MM.1S (cell line): Measurements from ENCODE around the gene ELOF1.
A peak's percentile ranks its signal among the peaks of the same experiment; 100 is the strongest.

ENCODE experiments used
- DNase-seq: peaks from one replicate; pipeline ENCODE4 v3.0.0-alpha.2; 2015
- H2AFZ ChIP-seq: fragments of 300-600 bp; sonication (generic); 2 replicates; pipeline ENCODE4 v1.6.0; 2016; ENCODE audit warnings: antibody characterized with exemption, low read length
- H3F3A ChIP-seq: fragments of 300-600 bp; sonication (generic); 2 replicates; pipeline ENCODE4 v1.6.1; 2016; ENCODE audit warnings: mild to moderate bottlenecking, antibody characterized with exemption, low read length, moderate library complexity, mixed read lengths; ENCODE audit not compliant: insufficient read depth
- H3K27ac ChIP-seq: fragments of 300-600 bp; sonication (generic); 2 replicates; pipeline ENCODE4 v1.5.1; 2016; ENCODE audit warnings: mild to moderate bottlenecking, low read length
- H3K27me3 ChIP-seq: fragments of 300-600 bp; sonication (generic); replicated peaks from 2 replicates; pipeline ENCODE4 v1.6.0; 2016; ENCODE audit warnings: low read length; ENCODE audit not compliant: insufficient read depth
- H3K36me3 ChIP-seq: fragments of 300-600 bp; sonication (generic); replicated peaks from 2 replicates; pipeline ENCODE4 v1.6.1; 2016; ENCODE audit warnings: mild to moderate bottlenecking, low read length, mixed read lengths; ENCODE audit not compliant: insufficient read depth
- H3K4me1 ChIP-seq: fragments of 300-600 bp; sonication (generic); 2 replicates; pipeline ENCODE4 v1.6.1; 2016; ENCODE audit warnings: low read length, mixed read lengths
- H3K4me2 ChIP-seq: fragments of 300-600 bp; sonication (generic); 2 replicates; pipeline ENCODE4 v1.6.0; 2016; ENCODE audit warnings: low read depth, low read length
- H3K4me3 ChIP-seq: fragments of 300-600 bp; sonication (generic); 2 replicates; pipeline ENCODE4 v1.5.1; 2016; ENCODE audit warnings: low read length, mixed read lengths
- H3K79me2 ChIP-seq: fragments of 300-600 bp; sonication (generic); 2 replicates; pipeline ENCODE4 v1.6.1; 2016; ENCODE audit warnings: mixed run types, low read length, mixed read lengths
- H3K9ac ChIP-seq: fragments of 300-600 bp; sonication (generic); 2 replicates; pipeline ENCODE4 v1.6.1; 2016; ENCODE audit warnings: low read length, mixed read lengths
- H3K9me2 ChIP-seq: fragments of 300-600 bp; sonication (generic); replicated peaks from 2 replicates; pipeline ENCODE4 v1.6.1; 2016; ENCODE audit warnings: mild to moderate bottlenecking, low read length, mixed read lengths; ENCODE audit not compliant: insufficient read depth
- H3K9me3 ChIP-seq: fragments of 300-600 bp; sonication (generic); replicated peaks from 2 replicates; pipeline ENCODE4 v1.6.1; 2016; ENCODE audit warnings: mild to moderate bottlenecking, low read length, mixed read lengths; ENCODE audit not compliant: insufficient read depth
- H4K20me1 ChIP-seq: fragments of 300-600 bp; sonication (generic); 2 replicates; pipeline ENCODE4 v1.6.1; 2016; ENCODE audit warnings: mild to moderate bottlenecking, low read length, moderate library complexity, mixed read lengths; ENCODE audit not compliant: insufficient read depth
- CTCF ChIP-seq: fragments of 300-600 bp; sonication (generic); IDR thresholded peaks from 2 replicates; pipeline ENCODE4 v1.5.1; 2016; ENCODE audit warnings: antibody characterized with exemption, low read length, mixed read lengths
- EZH2 ChIP-seq: fragments of 300-600 bp; sonication (generic); optimal IDR thresholded peaks from 2 replicates; pipeline ENCODE3; 2017; ENCODE audit warnings: low read depth, mild to moderate bottlenecking, antibody characterized with exemption, low read length, mixed read lengths
- EZH2phosphoT487 ChIP-seq: fragments of 300-600 bp; sonication (generic); IDR thresholded peaks from 2 replicates; pipeline ENCODE4 v1.6.1; 2018; ENCODE audit warnings: antibody characterized with exemption, low read length

Gene ELOF1

GRCh38 chr19:11586331-11586730 lies 27.3 kb upstream of the ELOF1 start:
- peaks cover 5% of the 10 kb centered on the region for H3F3A ChIP-seq
- peaks cover 4% of the 10 kb centered on the region; the same call in 1 of the 2 replicates for H3K4me1 ChIP-seq
- H2AFZ ChIP-seq, result no peak overlapping the region
- no peaks in the 10 kb centered on the region for H4K20me1 ChIP-seq
- no peak for DNase-seq
- no peak overlapping the region for H3K4me2 ChIP-seq
- no peak for TF ChIP-seq CTCF
- TF ChIP-seq EZH2phosphoT487, result no peak
- TF ChIP-seq EZH2, result no peak
- no peaks in the 10 kb centered on the region for H3K79me2 ChIP-seq
- H3K27ac ChIP-seq, result no peak overlapping the region
- H3K9me2 ChIP-seq, result no peaks in the 10 kb centered on the region
- H3K9ac ChIP-seq, result no peak overlapping the region
- H3K36me3 ChIP-seq, result no peaks in the 10 kb centered on the region
- H3K27me3 ChIP-seq, result peaks cover 4% of the 10 kb centered on the region; the same call in 1 of the 2 replicates
- no peaks in the 10 kb centered on the region for H3K9me3 ChIP-seq
- H3K4me3 ChIP-seq, result no peak overlapping the region

- peak overlapping the region; percentile 9; the same call in 1 of the 2 replicates for H3K4me3 ChIP-seq
- peaks cover 10% of the 10 kb centered on the region for H3K4me1 ChIP-seq
- H3K9ac ChIP-seq, result peak overlapping the region; percentile 51
- H3K79me2 ChIP-seq, result no peaks in the 10 kb centered on the region
- H3K27me3 ChIP-seq, result no peaks in the 10 kb centered on the region; the same call in 1 of the 2 replicates
- H3K9me2 ChIP-seq, result no peaks in the 10 kb centered on the region
- H3F3A ChIP-seq, result peaks cover 5% of the 10 kb centered on the region
- H3K36me3 ChIP-seq, result no peaks in the 10 kb centered on the region
- H3K4me2 ChIP-seq, result peak overlapping the region; percentile 82; the same call in 1 of the 2 replicates
- no peaks in the 10 kb centered on the region for H3K9me3 ChIP-seq
- H2AFZ ChIP-seq, result peak overlapping the region; percentile 78
- H3K27ac ChIP-seq, result peak overlapping the region; percentile 68; the same call in 1 of the 2 replicates
- peak; percentile 79 for DNase-seq
- no peaks in the 10 kb centered on the region for H4K20me1 ChIP-seq
- TF ChIP-seq EZH2, result no peak
- TF ChIP-seq EZH2phosphoT487, result no peak
- TF ChIP-seq CTCF, result no peak
Measured at GRCh38 chr19:11581740-11582139, 22.7 kb upstream of the ELOF1 start.

GRCh38 chr19:11580116-11580515 lies 21.1 kb upstream of the ELOF1 start:
- Histone ChIP-seq H3K9ac (no peak overlapping the region), H3K4me1 (peaks cover 10% of the 10 kb centered on the region), H4K20me1 (no peaks in the 10 kb centered on the region), H3K27ac (no peak overlapping the region), H3K9me2 (no peaks in the 10 kb centered on the region), H3K9me3 (no peaks in the 10 kb centered on the region), H3K4me2 (no peak overlapping the region), H3K36me3 (no peaks in the 10 kb centered on the region), H3K4me3 (no peak overlapping the region), H3F3A (peaks cover 5% of the 10 kb centered on the region), H2AFZ (no peak overlapping the region), H3K79me2 (no peaks in the 10 kb centered on the region), H3K27me3 (no peaks in the 10 kb centered on the region; the same call in 1 of the 2 replicates)
- TF ChIP-seq CTCF, result no peak
- no peak for TF ChIP-seq EZH2
- no peak for TF ChIP-seq EZH2phosphoT487
- DNase-seq, result no peak
